HEK293 (cell line): Measurements from ENCODE around the gene MLF2.

ENCODE experiments used
- CTCF ChIA-PET: fragments of 350-600 bp; formaldehyde crosslinking; extraction: SDS; loops from one replicate; lab custom pipeline; 2021; ENCODE audit warnings: antibody characterized with exemption; lab: Yijun Ruan, JAX
- POLR2A ChIA-PET: fragments of 300-600 bp; formaldehyde crosslinking; extraction: SDS; loops from one replicate; lab custom pipeline; 2020; ENCODE audit warnings: antibody characterized with exemption, inconsistent platforms; lab: Yijun Ruan, JAX
- H3K27ac ChIP-seq: fragments of 200-500 bp; sonication (Bioruptor generic); 2 replicates; pipeline ENCODE4 v1.5.1; 2014; ENCODE audit warnings: low read depth, low read length, control low read depth, inconsistent platforms; ENCODE audit errors: extremely low read depth
- H3K36me3 ChIP-seq, 2 experiments: fragments of 200-500 bp in 1 of 2; sonication (Bioruptor generic) in 1 of 2; 1 replicate in 1 of 2; 2 replicates in 1 of 2; pipeline ENCODE4 v1.5.1; 2014 to 2017; ENCODE audit warnings: inconsistent platforms in 2 of 2, low read length in 2 of 2; ENCODE audit not compliant: control insufficient read depth in 2 of 2, insufficient read depth in 1 of 2
- H3K4me1 ChIP-seq: fragments of 200-500 bp; sonication (Bioruptor generic); 2 replicates; pipeline ENCODE4 v1.5.1; 2014; ENCODE audit warnings: mild to moderate bottlenecking, low read length, inconsistent platforms; ENCODE audit not compliant: control insufficient read depth, insufficient read depth
- H3K4me3 ChIP-seq: 2 replicates; pipeline ENCODE4 v1.5.1; 2011; ENCODE audit warnings: low read depth, mild to moderate bottlenecking, control low read depth, low read length, moderate library complexity
- H3K9me3 ChIP-seq: fragments of 200-500 bp; sonication (Bioruptor generic); 2 replicates; pipeline ENCODE4 v1.5.1; 2014; ENCODE audit warnings: low read depth, low read length, inconsistent platforms; ENCODE audit not compliant: control insufficient read depth, insufficient read depth
- BCL6B ChIP-seq: fragments of 450-650 bp; formaldehyde crosslinking; IDR thresholded peaks from 2 replicates; pipeline ENCODE4 v1.5.1; 2017; ENCODE audit warnings: missing biosample characterization, missing genetic modification characterization
- GLIS1 ChIP-seq: fragments of 450-650 bp; formaldehyde crosslinking; IDR thresholded peaks from 2 replicates; pipeline ENCODE4 v1.5.1; 2016; ENCODE audit warnings: missing biosample characterization, missing genetic modification characterization
- KLF10 ChIP-seq: fragments of 450-650 bp; IDR thresholded peaks from 2 replicates; pipeline ENCODE4 v1.5.1; 2018; ENCODE audit warnings: missing biosample characterization, mild to moderate bottlenecking, missing genetic modification characterization
- PRDM6 ChIP-seq: fragments of 450-650 bp; formaldehyde crosslinking; IDR thresholded peaks from 2 replicates; pipeline ENCODE4 v1.5.1; 2017; ENCODE audit warnings: missing biosample characterization, missing genetic modification characterization
- SP2 ChIP-seq: fragments of 450-650 bp; formaldehyde crosslinking; IDR thresholded peaks from 2 replicates; pipeline ENCODE4 v1.5.1; 2016; ENCODE audit warnings: missing biosample characterization, missing genetic modification characterization
- SP7 ChIP-seq: fragments of 450-650 bp; formaldehyde crosslinking; IDR thresholded peaks from 2 replicates; pipeline ENCODE4 v1.5.1; 2016; ENCODE audit warnings: missing biosample characterization, missing genetic modification characterization
- YY2 ChIP-seq: fragments of 450-650 bp; formaldehyde crosslinking; IDR thresholded peaks from 2 replicates; pipeline ENCODE4 v1.5.1; 2016; ENCODE audit warnings: missing biosample characterization, missing genetic modification characterization
- ZBTB21 ChIP-seq: fragments of 450-650 bp; formaldehyde crosslinking; IDR thresholded peaks from 2 replicates; pipeline ENCODE4 v1.5.1; 2017; ENCODE audit warnings: missing biosample characterization, missing genetic modification characterization
- ZNF10 ChIP-seq: fragments of 450-650 bp; formaldehyde crosslinking; IDR thresholded peaks from 2 replicates; pipeline ENCODE4 v1.5.1; 2017; ENCODE audit warnings: missing biosample characterization, missing genetic modification characterization
- ZNF133 ChIP-seq: fragments of 450-650 bp; formaldehyde crosslinking; IDR thresholded peaks from 2 replicates; pipeline ENCODE4 v1.5.1; 2016; ENCODE audit warnings: missing biosample characterization, missing genetic modification characterization
- ZNF155 ChIP-seq: fragments of 450-650 bp; formaldehyde crosslinking; IDR thresholded peaks from 2 replicates; pipeline ENCODE4 v1.5.1; 2016; ENCODE audit warnings: missing biosample characterization, missing genetic modification characterization
- ZNF157 ChIP-seq: fragments of 450-650 bp; formaldehyde crosslinking; IDR thresholded peaks from 2 replicates; pipeline ENCODE4 v1.5.1; 2016; ENCODE audit warnings: missing biosample characterization, missing genetic modification characterization
- ZNF214 ChIP-seq: fragments of 450-650 bp; formaldehyde crosslinking; IDR thresholded peaks from 2 replicates; pipeline ENCODE4 v1.5.1; 2017; ENCODE audit warnings: missing biosample characterization, mild to moderate bottlenecking, missing genetic modification characterization, borderline replicate concordance
- ZNF221 ChIP-seq: fragments of 450-650 bp; formaldehyde crosslinking; IDR thresholded peaks from 2 replicates; pipeline ENCODE4 v1.5.1; 2017; ENCODE audit warnings: missing biosample characterization, missing genetic modification characterization, borderline replicate concordance
- ZNF23 ChIP-seq: fragments of 450-650 bp; formaldehyde crosslinking; IDR thresholded peaks from 2 replicates; pipeline ENCODE4 v1.5.1; 2016; ENCODE audit warnings: missing biosample characterization, missing genetic modification characterization, borderline replicate concordance
- ZNF248 ChIP-seq: fragments of 450-650 bp; formaldehyde crosslinking; IDR thresholded peaks from 2 replicates; pipeline ENCODE4 v1.5.1; 2017; ENCODE audit warnings: missing biosample characterization, missing genetic modification characterization
- ZNF350 ChIP-seq: fragments of 450-650 bp; formaldehyde crosslinking; IDR thresholded peaks from 2 replicates; pipeline ENCODE4 v1.5.0; 2017; ENCODE audit warnings: missing biosample characterization, mild to moderate bottlenecking, missing genetic modification characterization
- ZNF394 ChIP-seq: fragments of 450-650 bp; formaldehyde crosslinking; IDR thresholded peaks from 2 replicates; pipeline ENCODE4 v1.5.1; 2016; ENCODE audit warnings: missing biosample characterization, missing genetic modification characterization, mild to moderate bottlenecking, moderate library complexity, borderline replicate concordance
- ZNF433 ChIP-seq: fragments of 450-650 bp; formaldehyde crosslinking; IDR thresholded peaks from 2 replicates; pipeline ENCODE4 v1.5.1; 2016; ENCODE audit warnings: missing biosample characterization, missing genetic modification characterization, low read depth
- ZNF544 ChIP-seq: fragments of 450-650 bp; formaldehyde crosslinking; IDR thresholded peaks from 2 replicates; pipeline ENCODE4 v1.5.0; 2017; ENCODE audit warnings: missing biosample characterization, missing genetic modification characterization
- ZNF548 ChIP-seq: fragments of 450-650 bp; formaldehyde crosslinking; IDR thresholded peaks from 2 replicates; pipeline ENCODE4 v1.5.1; 2016; ENCODE audit warnings: missing biosample characterization, missing genetic modification characterization
- ZNF555 ChIP-seq: fragments of 450-650 bp; formaldehyde crosslinking; conservative IDR thresholded peaks from 2 replicates; pipeline ENCODE4 v1.5.1; 2017; ENCODE audit warnings: missing biosample characterization, mild to moderate bottlenecking, missing genetic modification characterization, inconsistent platforms
- ZNF596 ChIP-seq: fragments of 450-650 bp; IDR thresholded peaks from 2 replicates; pipeline ENCODE4 v1.5.0; 2018; ENCODE audit warnings: missing biosample characterization, mild to moderate bottlenecking, missing genetic modification characterization, moderate library complexity
- ZNF600 ChIP-seq: fragments of 450-650 bp; formaldehyde crosslinking; IDR thresholded peaks from 2 replicates; pipeline ENCODE4 v1.5.1; 2016; ENCODE audit warnings: missing biosample characterization, missing genetic modification characterization
- ZNF660 ChIP-seq: fragments of 450-650 bp; IDR thresholded peaks from 2 replicates; pipeline ENCODE4 v1.5.1; 2018; ENCODE audit warnings: missing biosample characterization, mild to moderate bottlenecking, missing genetic modification characterization
- ZNF664 ChIP-seq: fragments of 450-650 bp; formaldehyde crosslinking; IDR thresholded peaks from 2 replicates; pipeline ENCODE4 v1.5.1; 2016; ENCODE audit warnings: missing biosample characterization, missing genetic modification characterization
- ZNF707 ChIP-seq: fragments of 450-650 bp; formaldehyde crosslinking; IDR thresholded peaks from 2 replicates; pipeline ENCODE4 v1.5.1; 2016; ENCODE audit warnings: missing biosample characterization, missing genetic modification characterization
- ZNF785 ChIP-seq: fragments of 450-650 bp; formaldehyde crosslinking; IDR thresholded peaks from 2 replicates; pipeline ENCODE4 v1.5.1; 2016; ENCODE audit warnings: missing biosample characterization, missing genetic modification characterization
- ZNF791 ChIP-seq: fragments of 450-650 bp; formaldehyde crosslinking; IDR thresholded peaks from 2 replicates; pipeline ENCODE4 v1.5.1; 2016; ENCODE audit warnings: missing biosample characterization, missing genetic modification characterization
- TF ChIP-seq, protein P1 (sequence below): fragments of 450-650 bp; formaldehyde crosslinking; IDR thresholded peaks from 2 replicates; pipeline ENCODE4 v1.5.1; 2017; ENCODE audit warnings: missing biosample characterization, missing genetic modification characterization
- TF ChIP-seq, protein P2 (sequence below): fragments of 450-650 bp; formaldehyde crosslinking; IDR thresholded peaks from 2 replicates; pipeline ENCODE4 v1.5.1; 2016; ENCODE audit warnings: missing biosample characterization, missing genetic modification characterization
- TF ChIP-seq, protein P3 (sequence below): fragments of 450-650 bp; formaldehyde crosslinking; IDR thresholded peaks from 2 replicates; pipeline ENCODE4 v1.5.1; 2016; ENCODE audit warnings: missing biosample characterization, missing genetic modification characterization

MLF2 gene

DNA sequence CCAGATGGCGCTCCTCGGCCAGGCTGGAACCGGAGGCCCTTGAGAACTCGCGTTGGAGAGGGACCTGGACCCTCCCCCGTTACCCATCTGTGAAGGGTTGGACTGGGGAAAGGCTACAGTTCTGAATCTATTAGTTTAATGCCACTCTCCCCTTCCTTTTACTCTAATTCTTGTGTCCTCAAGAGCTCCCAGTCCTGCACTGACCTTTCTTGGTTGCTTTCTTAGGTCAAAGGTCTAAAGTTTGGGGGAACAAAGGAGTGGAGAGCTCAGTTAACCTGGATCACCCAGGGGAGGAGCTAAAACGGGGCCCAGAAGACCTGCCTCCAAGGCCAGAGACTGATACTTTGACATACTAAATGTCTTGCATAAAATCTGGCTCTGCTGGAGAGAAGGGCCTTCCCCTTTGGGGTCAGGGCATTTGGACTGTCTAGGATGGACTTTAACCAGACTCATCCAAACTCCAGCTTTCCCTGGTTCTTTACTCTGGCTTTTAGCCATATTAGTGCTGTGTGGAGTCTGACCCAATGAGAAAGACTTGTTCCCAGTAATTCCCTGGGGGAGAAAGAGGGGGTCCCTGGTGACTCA, 923 bp upstream of the MLF2 start:
- no peak overlapping the region for H3K4me3 ChIP-seq
- H3K9me3 ChIP-seq = no peaks in the 10 kb centered on the region
- ChIA-PET CTCF (interaction anchor here (0.6 to 5.6 kb wide), 37 partner anchors 9 to 252 kb away, joined by 3 to 140 read pairs (median 5); partner anchors contain the start of genes CDCA3, COPS7A, GPR162 and PTMS), POLR2A (interaction anchor here (0.6 to 4.2 kb wide), 23 partner anchors 9 to 283 kb away, joined by 3 to 79 read pairs (median 8); partner anchors contain the start of genes C12orf57, CDCA3, COPS7A and GPR162)
- H3K36me3 ChIP-seq = peaks cover 20 to 33% of the 10 kb centered on the region in 2 experiments
- H3K4me1 ChIP-seq = 0 out of 2 replicates have a peak, but pooled peaks cover 2% of the 10 kb centered on the region
- no peak overlapping the region; the same call in 1 of the 2 replicates for H3K27ac ChIP-seq
- TF ChIP-seq ZNF221 (tag by site-specific recombination) (no peak), BCL6B (tag by site-specific recombination) (no peak), KLF10 (tag by site-specific recombination) (no peak), ZNF248 (tag by site-specific recombination) (no peak), ZNF433 (tag by site-specific recombination) (no peak), ZNF600 (no peak), ZNF596 (no peak), ZBTB21 (tag by site-specific recombination) (no peak), ZNF155 (tag by site-specific recombination) (no peak), ZNF791 (no peak), ZNF664 (no peak), ZNF133 (tag by site-specific recombination) (no peak), ZNF660 (tag by site-specific recombination) (no peak), PRDM6 (tag by site-specific recombination) (no peak), ZNF555 (no peak), GLIS1 (tag by site-specific recombination) (no peak), ZNF544 (tag by site-specific recombination) (no peak), ZNF350 (tag by site-specific recombination) (no peak), SP7 (no peak), ZNF707 (tag by site-specific recombination) (no peak), ZNF214 (tag by site-specific recombination) (no peak), SP2 (no peak), ZNF23 (tag by site-specific recombination) (no peak), ZNF10 (tag by site-specific recombination) (no peak), ZNF548 (no peak), ZNF157 (tag by site-specific recombination) (no peak), ZNF785 (tag by site-specific recombination) (no peak), YY2 (tag by site-specific recombination) (no peak), ZNF394 (tag by site-specific recombination) (no peak; the same call in 1 of the 2 replicates)
- TF ChIP-seq, protein P1, sequence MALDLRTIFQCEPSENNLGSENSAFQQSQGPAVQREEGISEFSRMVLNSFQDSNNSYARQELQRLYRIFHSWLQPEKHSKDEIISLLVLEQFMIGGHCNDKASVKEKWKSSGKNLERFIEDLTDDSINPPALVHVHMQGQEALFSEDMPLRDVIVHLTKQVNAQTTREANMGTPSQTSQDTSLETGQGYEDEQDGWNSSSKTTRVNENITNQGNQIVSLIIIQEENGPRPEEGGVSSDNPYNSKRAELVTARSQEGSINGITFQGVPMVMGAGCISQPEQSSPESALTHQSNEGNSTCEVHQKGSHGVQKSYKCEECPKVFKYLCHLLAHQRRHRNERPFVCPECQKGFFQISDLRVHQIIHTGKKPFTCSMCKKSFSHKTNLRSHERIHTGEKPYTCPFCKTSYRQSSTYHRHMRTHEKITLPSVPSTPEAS = peak; percentile 44; the same call in 1 of the 2 replicates
- TF ChIP-seq, protein P2, sequence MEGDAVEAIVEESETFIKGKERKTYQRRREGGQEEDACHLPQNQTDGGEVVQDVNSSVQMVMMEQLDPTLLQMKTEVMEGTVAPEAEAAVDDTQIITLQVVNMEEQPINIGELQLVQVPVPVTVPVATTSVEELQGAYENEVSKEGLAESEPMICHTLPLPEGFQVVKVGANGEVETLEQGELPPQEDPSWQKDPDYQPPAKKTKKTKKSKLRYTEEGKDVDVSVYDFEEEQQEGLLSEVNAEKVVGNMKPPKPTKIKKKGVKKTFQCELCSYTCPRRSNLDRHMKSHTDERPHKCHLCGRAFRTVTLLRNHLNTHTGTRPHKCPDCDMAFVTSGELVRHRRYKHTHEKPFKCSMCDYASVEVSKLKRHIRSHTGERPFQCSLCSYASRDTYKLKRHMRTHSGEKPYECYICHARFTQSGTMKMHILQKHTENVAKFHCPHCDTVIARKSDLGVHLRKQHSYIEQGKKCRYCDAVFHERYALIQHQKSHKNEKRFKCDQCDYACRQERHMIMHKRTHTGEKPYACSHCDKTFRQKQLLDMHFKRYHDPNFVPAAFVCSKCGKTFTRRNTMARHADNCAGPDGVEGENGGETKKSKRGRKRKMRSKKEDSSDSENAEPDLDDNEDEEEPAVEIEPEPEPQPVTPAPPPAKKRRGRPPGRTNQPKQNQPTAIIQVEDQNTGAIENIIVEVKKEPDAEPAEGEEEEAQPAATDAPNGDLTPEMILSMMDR = peak; percentile 96; the same call in 1 of the 2 replicates
- TF ChIP-seq, protein P3, sequence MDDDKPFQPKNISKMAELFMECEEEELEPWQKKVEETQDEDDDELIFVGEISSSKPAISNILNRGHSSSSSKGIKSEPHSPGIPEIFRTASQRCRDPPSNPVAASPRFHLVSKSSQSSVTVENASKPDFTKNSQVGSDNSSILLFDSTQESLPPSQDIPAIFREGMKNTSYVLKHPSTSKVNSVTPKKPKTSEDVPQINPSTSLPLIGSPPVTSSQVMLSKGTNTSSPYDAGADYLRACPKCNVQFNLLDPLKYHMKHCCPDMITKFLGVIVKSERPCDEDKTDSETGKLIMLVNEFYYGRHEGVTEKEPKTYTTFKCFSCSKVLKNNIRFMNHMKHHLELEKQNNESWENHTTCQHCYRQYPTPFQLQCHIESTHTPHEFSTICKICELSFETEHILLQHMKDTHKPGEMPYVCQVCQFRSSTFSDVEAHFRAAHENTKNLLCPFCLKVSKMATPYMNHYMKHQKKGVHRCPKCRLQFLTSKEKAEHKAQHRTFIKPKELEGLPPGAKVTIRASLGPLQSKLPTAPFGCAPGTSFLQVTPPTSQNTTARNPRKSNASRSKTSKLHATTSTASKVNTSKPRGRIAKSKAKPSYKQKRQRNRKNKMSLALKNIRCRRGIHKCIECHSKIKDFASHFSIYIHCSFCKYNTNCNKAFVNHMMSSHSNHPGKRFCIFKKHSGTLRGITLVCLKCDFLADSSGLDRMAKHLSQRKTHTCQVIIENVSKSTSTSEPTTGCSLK (tag by site-specific recombination) = no peak
